ENCODE results near the gene NYNRIN. TPM values are rescaled to one million over a fixed set of nuclear protein-coding genes. Genes with fewer than 3 reads are reported as not detected.
"Not testable (repeated sequence)": the region's sequence is repeated elsewhere in the genome, so short reads cannot be mapped to it uniquely, and the experiment has no call there.

The NYNRIN gene
- total RNA-seq, 1 donor from 2014 or later = 15.5 TPM

GRCh38 chr14:24370748-24371147 is 28.1 kb upstream of the NYNRIN start:
- Histone ChIP-seq H3K79me2 (ENCODE audit: low read depth) (peaks cover 3% of the 10 kb centered on the region), H2AFZ (replicated peaks) (no peak overlapping the region), H3K27ac (no peak overlapping the region), H3K4me3 (no peak overlapping the region), H3K36me3 (no peaks in the 10 kb centered on the region), H3K27me3 (no peaks in the 10 kb centered on the region), H3K9ac (no peak overlapping the region), H3F3A (ENCODE audit: low read depth) (peaks cover 28% of the 10 kb centered on the region), H3K9me3 (ENCODE audit: low read depth) (no peaks in the 10 kb centered on the region), H3K4me2 (no peak overlapping the region), H3K4me1 (peaks cover 20% of the 10 kb centered on the region), H4K20me1 (ENCODE audit: low read depth) (no peaks in the 10 kb centered on the region)
- H3K27ac Mint-ChIP-seq = no peak overlapping the region
- no peak overlapping the region for H3K4me3 Mint-ChIP-seq
- peaks cover 13% of the 10 kb centered on the region for H3K27me3 Mint-ChIP-seq (ENCODE audit: insufficient read depth, low read depth)
- DNase-seq (ENCODE audit: low spot score) = no peak
- H3K4me1 Mint-ChIP-seq = peaks cover 8% of the 10 kb centered on the region
- peaks cover 14% of the 10 kb centered on the region for H3K36me3 Mint-ChIP-seq
- no peaks in the 10 kb centered on the region for H3K9me3 Mint-ChIP-seq
- no peak for TF ChIP-seq EZH2phosphoT487 (IDR thresholded peaks at IDR 0.05)
- TF ChIP-seq EZH2 (IDR thresholded peaks at IDR 0.05) = no peak
- TF ChIP-seq CTCF (IDR thresholded peaks at IDR 0.05) = no peak

DNA sequence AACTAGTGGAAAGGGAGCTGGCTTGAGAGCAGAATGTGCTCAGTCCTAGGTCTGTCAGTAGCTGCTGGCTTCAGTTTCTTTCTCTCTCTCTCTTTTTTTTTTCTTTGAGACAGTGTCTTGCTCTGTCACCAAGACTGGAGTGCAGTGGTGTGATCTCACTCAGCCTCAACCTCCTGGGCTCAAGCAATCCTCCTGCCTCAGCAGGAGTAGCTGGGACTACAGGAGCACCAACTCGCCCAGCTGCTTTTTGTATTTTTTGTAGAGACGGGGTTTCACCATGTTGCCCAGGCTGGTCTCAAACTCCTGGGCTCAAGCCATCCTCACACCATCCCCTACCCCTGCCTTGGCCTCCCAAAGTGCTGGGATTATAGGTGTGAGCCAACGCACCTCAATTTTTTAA is 27.2 kb upstream of the NYNRIN start:
- not testable (repeated sequence) for H3K4me1 Mint-ChIP-seq, H3K27ac Mint-ChIP-seq, H3K4me2 ChIP-seq

GRCh38 chr14:24372701-24373416 is 25.9 kb upstream of the NYNRIN start:
- Histone ChIP-seq H3K4me2 (no peak overlapping the region), H3K4me1 (peaks cover 31% of the 10 kb centered on the region), H2AFZ (replicated peaks) (no peak overlapping the region), H3K79me2 (ENCODE audit: low read depth) (peaks cover 3% of the 10 kb centered on the region), H3K36me3 (no peaks in the 10 kb centered on the region), H4K20me1 (ENCODE audit: low read depth) (no peaks in the 10 kb centered on the region), H3K9me3 (ENCODE audit: low read depth) (no peaks in the 10 kb centered on the region), H3F3A (ENCODE audit: low read depth) (peaks cover 7% of the 10 kb centered on the region), H3K9ac (no peak overlapping the region), H3K4me3 (no peak overlapping the region), H3K27ac (no peak overlapping the region), H3K27me3 (no peaks in the 10 kb centered on the region)
- no peaks in the 10 kb centered on the region for H3K9me3 Mint-ChIP-seq
- H3K27me3 Mint-ChIP-seq (ENCODE audit: insufficient read depth, low read depth) = peaks cover 10% of the 10 kb centered on the region
- TF ChIP-seq EZH2 (IDR thresholded peaks at IDR 0.05) = no peak
- no peak for TF ChIP-seq CTCF (IDR thresholded peaks at IDR 0.05)
- TF ChIP-seq EZH2phosphoT487 (IDR thresholded peaks at IDR 0.05) = no peak
- no peak overlapping the region for H3K4me3 Mint-ChIP-seq
- DNase-seq (ENCODE audit: low spot score) = no peak
- peaks cover 22% of the 10 kb centered on the region for H3K36me3 Mint-ChIP-seq
- H3K27ac Mint-ChIP-seq = no peak overlapping the region
- peaks cover 5% of the 10 kb centered on the region for H3K4me1 Mint-ChIP-seq

More for the DNA sequence above, 27.2 kb upstream of the NYNRIN start:
- not testable (repeated sequence) for H3K9me3 ChIP-seq (ENCODE audit: low read depth); H3K9me3 Mint-ChIP-seq; H3K27me3 ChIP-seq; H4K20me1 ChIP-seq (ENCODE audit: low read depth); DNase-seq (ENCODE audit: low spot score); H3K79me2 ChIP-seq (ENCODE audit: low read depth); H3K9ac ChIP-seq; H3K36me3 ChIP-seq; H3K4me3 Mint-ChIP-seq; H3K4me3 ChIP-seq; H2AFZ ChIP-seq (replicated peaks); H3K27ac ChIP-seq
- H3F3A ChIP-seq (ENCODE audit: low read depth) = peaks cover 19% of the 10 kb centered on the region
- peaks cover 14% of the 10 kb centered on the region for H3K36me3 Mint-ChIP-seq
- peaks cover 14% of the 10 kb centered on the region for H3K27me3 Mint-ChIP-seq (ENCODE audit: insufficient read depth, low read depth)
- H3K4me1 ChIP-seq = peaks cover 24% of the 10 kb centered on the region

DNA sequence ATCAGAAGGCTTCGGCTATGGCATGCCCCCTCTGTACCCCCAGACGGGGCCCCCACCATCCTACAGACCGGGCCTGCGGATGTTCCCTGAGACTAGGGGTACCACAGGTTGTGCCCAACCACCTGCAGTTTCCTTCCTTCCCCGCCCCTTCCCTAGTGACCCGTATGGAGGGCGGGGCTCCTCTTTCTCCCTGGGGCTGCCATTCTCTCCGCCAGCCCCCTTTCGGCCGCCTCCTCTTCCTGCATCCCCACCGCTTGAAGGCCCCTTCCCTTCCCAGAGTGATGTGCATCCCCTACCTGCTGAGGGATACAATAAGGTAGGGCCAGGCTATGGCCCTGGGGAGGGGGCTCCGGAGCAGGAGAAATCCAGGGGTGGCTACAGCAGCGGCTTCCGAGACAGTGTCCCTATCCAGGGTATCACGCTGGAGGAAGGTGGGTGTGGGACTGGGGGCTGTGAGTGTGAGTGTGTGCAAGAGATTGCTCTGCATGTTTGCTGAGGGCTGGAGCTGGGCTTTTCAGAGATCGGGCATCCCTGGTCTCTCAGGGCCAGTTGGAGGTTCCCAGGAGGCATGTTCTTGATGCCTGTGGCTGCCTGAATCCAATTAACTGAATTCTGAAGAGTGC is 22.2 kb upstream of the NYNRIN start:
- no peaks in the 10 kb centered on the region for H3K9me3 ChIP-seq (ENCODE audit: low read depth)
- peaks cover 26% of the 10 kb centered on the region for H3K4me1 ChIP-seq
- H3K9me3 Mint-ChIP-seq = no peaks in the 10 kb centered on the region
- TF ChIP-seq EZH2phosphoT487 (IDR thresholded peaks at IDR 0.05) (no peak), CTCF (IDR thresholded peaks at IDR 0.05) (peak; percentile 49), EZH2 (IDR thresholded peaks at IDR 0.05) (no peak)
- peak overlapping the region; percentile 72 for H3K4me2 ChIP-seq
- peak overlapping the region; percentile 8 for H3K4me3 ChIP-seq
- H3K4me3 Mint-ChIP-seq = peak overlapping the region; percentile 18
- H3K36me3 ChIP-seq = no peaks in the 10 kb centered on the region
- peak; percentile 71 for DNase-seq (ENCODE audit: low spot score)
- H3K79me2 ChIP-seq (ENCODE audit: low read depth) = no peaks in the 10 kb centered on the region
- H3F3A ChIP-seq (ENCODE audit: low read depth) = peaks cover 19% of the 10 kb centered on the region
- H3K36me3 Mint-ChIP-seq = peaks cover 22% of the 10 kb centered on the region
- H3K9ac ChIP-seq = no peak overlapping the region
- H3K27ac Mint-ChIP-seq = no peak overlapping the region
- no peaks in the 10 kb centered on the region for H3K27me3 ChIP-seq
- peaks cover 5% of the 10 kb centered on the region for H3K4me1 Mint-ChIP-seq
- no peak overlapping the region for H3K27ac ChIP-seq
- no peaks in the 10 kb centered on the region for H4K20me1 ChIP-seq (ENCODE audit: low read depth)
- H2AFZ ChIP-seq (replicated peaks) = no peak overlapping the region
- peaks cover 12% of the 10 kb centered on the region for H3K27me3 Mint-ChIP-seq (ENCODE audit: insufficient read depth, low read depth)
